Omental fat pad (tissue), 4 donors: ENCODE results near the gene CEP350. TPM values are rescaled to one million over a fixed set of nuclear protein-coding genes. Genes with fewer than 3 reads are reported as not detected.
"Not testable (repeated sequence)": the region's sequence is repeated elsewhere in the genome, so short reads cannot be mapped to it uniquely, and the experiment has no call there.

Experiments
- ATAC-seq: fragments of 150-250 bp; one replicate; pipeline ENCODE4 v1.9.1; 2016; ENCODE audit warnings: mild to moderate bottlenecking, moderate library complexity; ENCODE audit not compliant: low FRiP score
- DNase-seq: peaks from one replicate; pipeline ENCODE4 v3.0.0-alpha.2; 2019; ENCODE audit warnings: low spot score
- CTCF ChIP-seq, 3 donors: fragments of 450-650 bp; IDR thresholded peaks; one replicate each; pipeline ENCODE4 v1.5.1; 2016 to 2017; ENCODE audit warnings: antibody characterized with exemption in 3 of 3, mild to moderate bottlenecking in 3 of 3, moderate library complexity in 2 of 3
- total RNA-seq, 4 donors: library from RNA; depleted of rRNA; stranded (reverse); fragments of >200 nt; gene quantifications; one replicate each; pipeline ENCODE4 v1.1.0, GENCODE V29; 2016

The CEP350 gene
- total RNA-seq, 4 donors from 2014 or later = 56.6 to 101 (median 62.4) TPM

- TF ChIP-seq CTCF (IDR thresholded peaks at IDR 0.05) = no peak
- no peak for DNase-seq
- ATAC-seq = peak; percentile 68
These were observed 163.1 kb downstream of the CEP350 start for GRCh38 chr1:180117764-180118116.

- no peak for TF ChIP-seq CTCF (IDR thresholded peaks at IDR 0.05)
- no peak for ATAC-seq
- no peak for DNase-seq
These were observed 165.2 kb downstream of the CEP350 start for GRCh38 chr1:180119837-180120236.

GRCh38 chr1:180123463-180123936, 168.9 kb downstream of the CEP350 start:
- DNase-seq (no peak), ATAC-seq (no peak)
- TF ChIP-seq CTCF (IDR thresholded peaks at IDR 0.05) = no peak

GRCh38 chr1:180130651-180131050, 176.0 kb downstream of the CEP350 start:
- DNase-seq (no peak), ATAC-seq (no peak)
- TF ChIP-seq CTCF (IDR thresholded peaks at IDR 0.05) = no peak

GRCh38 chr1:180131510-180131909, 176.9 kb downstream of the CEP350 start:
- DNase-seq (no peak), ATAC-seq (no peak)
- TF ChIP-seq CTCF (IDR thresholded peaks at IDR 0.05) = no peak

GRCh38 chr1:180133193-180133592, 178.6 kb downstream of the CEP350 start:
- no peak for TF ChIP-seq CTCF (IDR thresholded peaks at IDR 0.05)
- no peak for DNase-seq
- no peak for ATAC-seq

- DNase-seq, ATAC-seq: not testable (repeated sequence)
These were observed 179.1 kb downstream of the CEP350 start for GRCh38 chr1:180133688-180134087.

GRCh38 chr1:180135535-180135934, 180.9 kb downstream of the CEP350 start:
- no peak for TF ChIP-seq CTCF (IDR thresholded peaks at IDR 0.05)
- no peak for ATAC-seq
- DNase-seq = no peak
